ENCODE results near the gene DNM3.
A peak's percentile ranks its signal among the peaks of the same experiment; 100 is the strongest.

The DNM3 gene

GRCh38 chr1:172408958-172409357 is 567.7 kb downstream of the DNM3 start:
- TF ChIP-seq GATA1 (IDR thresholded peaks at IDR 0.05; ENCODE audit: low read depth, low read length) (no peak), POLR2A (IDR thresholded peaks at IDR 0.05; ENCODE audit: low read length) (no peak)
- DNase-seq, result no peak

GRCh38 chr1:172410027-172410426 is 568.7 kb downstream of the DNM3 start:
- no peak for TF ChIP-seq POLR2A (IDR thresholded peaks at IDR 0.05; ENCODE audit: low read length)

GRCh38 chr1:172411791-172412338 is 570.6 kb downstream of the DNM3 start:
- no peak for TF ChIP-seq POLR2A (IDR thresholded peaks at IDR 0.05; ENCODE audit: low read length)
- TF ChIP-seq GATA1 (IDR thresholded peaks at IDR 0.05; ENCODE audit: low read depth, low read length), result no peak
- DNase-seq, result no peak

More at GRCh38 chr1:172410027-172410426, 568.7 kb downstream of the DNM3 start:
- no peak for DNase-seq

- DNase-seq, result no peak
These were observed 573.0 kb downstream of the DNM3 start for GRCh38 chr1:172414331-172414730.

GRCh38 chr1:172416496-172417035 is 575.3 kb downstream of the DNM3 start:
- no peak for DNase-seq
- TF ChIP-seq GATA1 (IDR thresholded peaks at IDR 0.05; ENCODE audit: low read depth, low read length) (no peak), POLR2A (IDR thresholded peaks at IDR 0.05; ENCODE audit: low read length) (no peak)

More at GRCh38 chr1:172414331-172414730, 573.0 kb downstream of the DNM3 start:
- TF ChIP-seq GATA1 (IDR thresholded peaks at IDR 0.05; ENCODE audit: low read depth, low read length) (no peak), POLR2A (IDR thresholded peaks at IDR 0.05; ENCODE audit: low read length) (no peak)

- TF ChIP-seq POLR2A (IDR thresholded peaks at IDR 0.05; ENCODE audit: low read length) (no peak), GATA1 (IDR thresholded peaks at IDR 0.05; ENCODE audit: low read depth, low read length) (no peak)
These were observed 576.3 kb downstream of the DNM3 start for GRCh38 chr1:172417557-172417956.

GRCh38 chr1:172420385-172420784 is 579.1 kb downstream of the DNM3 start, which contains the start of gene C1orf105:
TSS of gene C1orf105 (plus strand) at chr1:172420685. CDS start at chr1:172420886, 201 bp downstream.
- DNase-seq, result no peak

More at GRCh38 chr1:172417557-172417956, 576.3 kb downstream of the DNM3 start:
- DNase-seq, result no peak

GRCh38 chr1:172421974-172422604 is 580.8 kb downstream of the DNM3 start:
- TF ChIP-seq POLR2A (IDR thresholded peaks at IDR 0.05; ENCODE audit: low read length) (no peak), GATA1 (IDR thresholded peaks at IDR 0.05; ENCODE audit: low read depth, low read length) (no peak)
- no peak for DNase-seq

More at GRCh38 chr1:172420385-172420784, 579.1 kb downstream of the DNM3 start, which contains the start of gene C1orf105:
- no peak for TF ChIP-seq POLR2A (IDR thresholded peaks at IDR 0.05; ENCODE audit: low read length)
- no peak for TF ChIP-seq GATA1 (IDR thresholded peaks at IDR 0.05; ENCODE audit: low read depth, low read length)

- no peak for TF ChIP-seq POLR2A (IDR thresholded peaks at IDR 0.05; ENCODE audit: low read length)
- no peak for TF ChIP-seq GATA1 (IDR thresholded peaks at IDR 0.05; ENCODE audit: low read depth, low read length)
- no peak for DNase-seq
These were observed 582.0 kb downstream of the DNM3 start for GRCh38 chr1:172423336-172423735.

GRCh38 chr1:172425339-172425738 is 584.0 kb downstream of the DNM3 start:
- TF ChIP-seq POLR2A (IDR thresholded peaks at IDR 0.05; ENCODE audit: low read length) (no peak), GATA1 (IDR thresholded peaks at IDR 0.05; ENCODE audit: low read depth, low read length) (no peak)
- peak; percentile 45 to 82 for DNase-seq

GRCh38 chr1:172427191-172427590 is 585.9 kb downstream of the DNM3 start:
- TF ChIP-seq GATA1 (IDR thresholded peaks at IDR 0.05; ENCODE audit: low read depth, low read length) (no peak), POLR2A (IDR thresholded peaks at IDR 0.05; ENCODE audit: low read length) (no peak)
- no peak for DNase-seq

GRCh38 chr1:172429331-172430127 is 588.2 kb downstream of the DNM3 start:
- peak; percentile 75 to 81 for DNase-seq
- TF ChIP-seq POLR2A (IDR thresholded peaks at IDR 0.05; ENCODE audit: low read length), result no peak
- TF ChIP-seq GATA1 (IDR thresholded peaks at IDR 0.05; ENCODE audit: low read depth, low read length), result no peak

- TF ChIP-seq POLR2A (IDR thresholded peaks at IDR 0.05; ENCODE audit: low read length) (no peak), GATA1 (IDR thresholded peaks at IDR 0.05; ENCODE audit: low read depth, low read length) (no peak)
- no peak for DNase-seq
These were observed 588.8 kb downstream of the DNM3 start for GRCh38 chr1:172430128-172430454.

GRCh38 chr1:172431204-172431603 is 589.9 kb downstream of the DNM3 start:
- no peak for TF ChIP-seq GATA1 (IDR thresholded peaks at IDR 0.05; ENCODE audit: low read depth, low read length)
- TF ChIP-seq POLR2A (IDR thresholded peaks at IDR 0.05; ENCODE audit: low read length), result no peak
- no peak for DNase-seq
